Measurements from ENCODE around the gene ZNF581. TPM values are rescaled to one million over a fixed set of nuclear protein-coding genes. Genes with fewer than 3 reads are reported as not detected.

Gene ZNF581
- total RNA-seq, 3 donors from 2014 or later (not counting 1 experiment from before 2014, with no cell fraction given): 15.4 to 21.9 (median 19.0) TPM

DNA sequence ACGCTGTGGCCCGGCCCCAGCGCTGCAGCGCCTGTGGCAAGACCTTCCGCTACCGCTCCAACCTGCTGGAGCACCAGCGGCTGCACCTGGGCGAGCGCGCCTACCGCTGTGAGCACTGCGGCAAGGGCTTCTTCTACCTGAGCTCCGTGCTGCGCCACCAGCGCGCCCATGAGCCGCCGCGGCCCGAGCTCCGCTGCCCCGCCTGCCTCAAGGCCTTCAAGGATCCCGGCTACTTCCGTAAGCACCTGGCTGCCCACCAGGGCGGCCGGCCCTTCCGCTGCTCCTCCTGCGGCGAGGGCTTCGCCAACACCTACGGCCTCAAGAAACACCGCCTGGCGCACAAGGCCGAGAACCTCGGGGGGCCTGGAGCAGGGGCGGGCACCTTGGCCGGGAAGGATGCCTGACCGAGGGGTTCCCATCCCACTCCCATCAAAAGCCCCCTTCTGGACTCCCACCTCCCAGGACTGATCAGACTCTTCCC is 27.0 kb upstream of the ZNF581 start:
- intact Hi-C loops (cut with micrococcal nuclease): no loop called here
- no peak overlapping the region for H3K4me3 ChIP-seq (ENCODE audit: low read length)
- WGBS (ENCODE audit: insufficient coverage): 98% methylated on average over 38 of the region's 38 CpGs
- H3K27me3 ChIP-seq (ENCODE audit: control insufficient read depth, insufficient read depth, low read length): no peaks in the 10 kb centered on the region
- H3K4me1 ChIP-seq (ENCODE audit: control insufficient read depth, insufficient read depth, low read length): peaks cover 18% of the 10 kb centered on the region
- peaks cover 0 to 31% of the 10 kb centered on the region in 2 donors for H3K4me1 Mint-ChIP-seq
- H3K9me3 ChIP-seq (ENCODE audit: control insufficient read depth, insufficient read depth, low read length): no peaks in the 10 kb centered on the region
- H3K36me3 ChIP-seq (ENCODE audit: control insufficient read depth, insufficient read depth, low read length): peaks cover 11% of the 10 kb centered on the region
- H3K36me3 Mint-ChIP-seq: no peaks in the 10 kb centered on the region
- ATAC-seq (no peak), DNase-seq (no peak)
- no peak overlapping the region for H3K4me3 Mint-ChIP-seq
- H3K27ac ChIP-seq (ENCODE audit: low read length): no peak overlapping the region
- no peak overlapping the region for H3K27ac Mint-ChIP-seq
- no peaks in the 10 kb centered on the region for H3K9me3 Mint-ChIP-seq
- no peaks in the 10 kb centered on the region for H3K27me3 Mint-ChIP-seq (ENCODE audit: low read depth in 2 of 2)
- TF ChIP-seq, protein P1, sequence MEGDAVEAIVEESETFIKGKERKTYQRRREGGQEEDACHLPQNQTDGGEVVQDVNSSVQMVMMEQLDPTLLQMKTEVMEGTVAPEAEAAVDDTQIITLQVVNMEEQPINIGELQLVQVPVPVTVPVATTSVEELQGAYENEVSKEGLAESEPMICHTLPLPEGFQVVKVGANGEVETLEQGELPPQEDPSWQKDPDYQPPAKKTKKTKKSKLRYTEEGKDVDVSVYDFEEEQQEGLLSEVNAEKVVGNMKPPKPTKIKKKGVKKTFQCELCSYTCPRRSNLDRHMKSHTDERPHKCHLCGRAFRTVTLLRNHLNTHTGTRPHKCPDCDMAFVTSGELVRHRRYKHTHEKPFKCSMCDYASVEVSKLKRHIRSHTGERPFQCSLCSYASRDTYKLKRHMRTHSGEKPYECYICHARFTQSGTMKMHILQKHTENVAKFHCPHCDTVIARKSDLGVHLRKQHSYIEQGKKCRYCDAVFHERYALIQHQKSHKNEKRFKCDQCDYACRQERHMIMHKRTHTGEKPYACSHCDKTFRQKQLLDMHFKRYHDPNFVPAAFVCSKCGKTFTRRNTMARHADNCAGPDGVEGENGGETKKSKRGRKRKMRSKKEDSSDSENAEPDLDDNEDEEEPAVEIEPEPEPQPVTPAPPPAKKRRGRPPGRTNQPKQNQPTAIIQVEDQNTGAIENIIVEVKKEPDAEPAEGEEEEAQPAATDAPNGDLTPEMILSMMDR (IDR thresholded peaks at IDR 0.05): no peak

GRCh38 chr19:55617426-55617825 is 26.0 kb upstream of the ZNF581 start:
- ATAC-seq (no peak), DNase-seq (no peak)
- Mint-ChIP-seq H3K27ac (no peak overlapping the region), H3K27me3 (ENCODE audit: low read depth in 2 of 2) (no peaks in the 10 kb centered on the region), H3K9me3 (no peaks in the 10 kb centered on the region), H3K4me3 (no peak overlapping the region), H3K36me3 (no peaks in the 10 kb centered on the region), H3K4me1 (peaks cover 0 to 21% of the 10 kb centered on the region in 2 donors)
- 98% methylated on average over 8 of the region's 8 CpGs for WGBS (ENCODE audit: insufficient coverage)
- Histone ChIP-seq H3K4me1 (ENCODE audit: control insufficient read depth, insufficient read depth, low read length) (peaks cover 11% of the 10 kb centered on the region), H3K9me3 (ENCODE audit: control insufficient read depth, insufficient read depth, low read length) (no peaks in the 10 kb centered on the region), H3K36me3 (ENCODE audit: control insufficient read depth, insufficient read depth, low read length) (peaks cover 11% of the 10 kb centered on the region), H3K4me3 (ENCODE audit: low read length) (no peak overlapping the region), H3K27me3 (ENCODE audit: control insufficient read depth, insufficient read depth, low read length) (no peaks in the 10 kb centered on the region), H3K27ac (ENCODE audit: low read length) (no peak overlapping the region)
- intact Hi-C loops (cut with micrococcal nuclease): no loop called here
- TF ChIP-seq, protein P1 (IDR thresholded peaks at IDR 0.05): no peak

DNA sequence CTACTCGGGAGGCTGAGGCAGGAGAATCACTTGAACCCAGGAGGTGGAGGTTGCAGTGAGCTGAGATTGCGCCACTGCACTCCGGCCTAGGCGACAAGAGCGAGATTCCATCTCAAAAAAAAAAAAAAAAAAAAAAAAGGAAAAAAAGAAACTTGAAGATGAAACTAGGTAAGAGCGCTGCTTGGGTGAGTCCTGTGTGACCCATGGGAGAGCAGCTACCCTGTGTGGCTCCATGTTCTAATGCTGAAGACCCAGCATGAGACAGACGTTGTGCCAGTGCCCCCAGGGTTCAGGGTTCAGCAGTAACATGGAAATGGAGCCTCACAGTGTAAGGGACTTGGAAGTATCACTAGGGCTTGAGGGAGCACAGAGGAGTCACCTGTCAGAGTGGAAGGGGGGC is 25.0 kb upstream of the ZNF581 start:
- ATAC-seq: no peak
- Histone ChIP-seq H3K9me3 (ENCODE audit: control insufficient read depth, insufficient read depth, low read length) (no peaks in the 10 kb centered on the region), H3K4me1 (ENCODE audit: control insufficient read depth, insufficient read depth, low read length) (peaks cover 11% of the 10 kb centered on the region), H3K27me3 (ENCODE audit: control insufficient read depth, insufficient read depth, low read length) (no peaks in the 10 kb centered on the region), H3K27ac (ENCODE audit: low read length) (no peak overlapping the region), H3K36me3 (ENCODE audit: control insufficient read depth, insufficient read depth, low read length) (peaks cover 11% of the 10 kb centered on the region), H3K4me3 (ENCODE audit: low read length) (no peak overlapping the region)
- intact Hi-C loops (cut with micrococcal nuclease): no loop called here
- no peaks in the 10 kb centered on the region for H3K9me3 Mint-ChIP-seq
- no peak overlapping the region for H3K4me3 Mint-ChIP-seq
- H3K27me3 Mint-ChIP-seq (ENCODE audit: low read depth in 2 of 2): no peaks in the 10 kb centered on the region
- peaks cover 2 to 14% of the 10 kb centered on the region in 2 donors for H3K4me1 Mint-ChIP-seq
- 93% methylated on average over 7 of the region's 7 CpGs for WGBS (ENCODE audit: insufficient coverage)
- peak overlapping the region; percentile 41 to 65 for H3K27ac Mint-ChIP-seq
- H3K36me3 Mint-ChIP-seq: no peaks in the 10 kb centered on the region
- no peak for DNase-seq
- TF ChIP-seq, protein P1 (IDR thresholded peaks at IDR 0.05): no peak

- TF ChIP-seq, protein P1 (IDR thresholded peaks at IDR 0.05): no peak
- H3K27ac ChIP-seq (ENCODE audit: low read length): no peak overlapping the region
- Mint-ChIP-seq H3K27me3 (ENCODE audit: low read depth in 2 of 2) (no peaks in the 10 kb centered on the region), H3K9me3 (no peaks in the 10 kb centered on the region), H3K4me3 (no peak overlapping the region), H3K27ac (no peak overlapping the region), H3K4me1 (peaks cover 7 to 22% of the 10 kb centered on the region in 2 donors), H3K36me3 (no peaks in the 10 kb centered on the region)
- 97% methylated on average over 3 of the region's 3 CpGs for WGBS (ENCODE audit: insufficient coverage)
- H3K4me1 ChIP-seq (ENCODE audit: control insufficient read depth, insufficient read depth, low read length): peaks cover 15% of the 10 kb centered on the region
- H3K4me3 ChIP-seq (ENCODE audit: low read length): no peak overlapping the region
- intact Hi-C loops (cut with micrococcal nuclease): no loop called here
- H3K36me3 ChIP-seq (ENCODE audit: control insufficient read depth, insufficient read depth, low read length): peaks cover 11% of the 10 kb centered on the region
- DNase-seq: no peak
- no peaks in the 10 kb centered on the region for H3K27me3 ChIP-seq (ENCODE audit: control insufficient read depth, insufficient read depth, low read length)
- no peaks in the 10 kb centered on the region for H3K9me3 ChIP-seq (ENCODE audit: control insufficient read depth, insufficient read depth, low read length)
- ATAC-seq: no peak
Measured at GRCh38 chr19:55619286-55619685, 24.2 kb upstream of the ZNF581 start.

Data from natural killer cell (primary cell).